ENCODE results near the gene ZNF232. TPM values are rescaled to one million over a fixed set of nuclear protein-coding genes. Genes with fewer than 3 reads are reported as not detected.
A peak's percentile ranks its signal among the peaks of the same experiment; 100 is the strongest.

ZNF232 gene
- total and polyA plus RNA-seq, 2 experiments from 2014 or later: 5.2 TPM

DNA sequence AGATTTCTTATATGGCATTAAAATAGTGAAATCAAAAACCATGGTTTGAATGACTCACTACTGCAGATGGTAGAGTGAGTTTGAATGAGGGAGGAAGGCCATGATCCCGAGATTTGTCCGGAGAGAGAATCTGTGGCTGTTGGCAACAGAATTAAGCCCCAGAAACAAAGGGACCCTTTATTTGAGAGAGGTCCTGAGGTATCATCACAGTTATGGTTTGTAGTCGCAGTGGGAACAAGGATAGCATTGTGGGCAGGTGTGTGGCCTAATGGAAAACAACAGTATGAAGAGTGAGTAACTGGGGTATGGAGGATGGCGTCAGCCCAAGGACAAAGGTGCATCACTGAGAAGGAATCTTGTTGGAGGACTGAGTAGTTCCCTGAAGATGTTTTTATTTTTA lies 42.0 kb downstream of the ZNF232 start:
- WGBS, 2 experiments (ENCODE audit: low coverage in 1 of 2, low lambda C conversion rate in 2 of 2, missing lambda C conversion rate in 2 of 2): 86 to 87% methylated on average over 4 of the region's 4 CpGs
- no peak overlapping the region for H2AFZ ChIP-seq
- in situ Hi-C loops (cut with MboI): no loop called here

DNA sequence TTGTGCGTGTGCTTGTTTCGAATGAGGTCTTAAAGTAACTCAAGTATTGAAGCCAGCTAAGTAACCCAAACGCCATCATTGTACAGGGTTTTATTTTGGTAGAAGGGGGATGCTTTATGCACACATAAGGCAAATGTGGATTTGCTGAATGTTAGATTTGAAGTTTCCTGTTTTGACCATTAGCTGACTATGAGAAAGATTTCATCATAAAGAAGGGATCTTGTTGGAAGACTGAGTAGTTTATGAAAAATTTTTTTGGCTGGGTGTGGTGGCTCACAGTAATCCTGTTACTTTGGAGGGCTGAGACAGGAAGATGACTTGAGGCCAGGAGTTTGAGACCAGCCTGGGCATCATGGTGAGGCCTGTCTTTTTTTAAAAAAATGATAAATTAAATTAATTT lies 43.4 kb downstream of the ZNF232 start:
- Histone ChIP-seq H3K4me1 (ENCODE audit: insufficient read depth) (no peaks in the 10 kb centered on the region), H3K79me2 (ENCODE audit: insufficient read depth) (no peaks in the 10 kb centered on the region), H4K20me1 (ENCODE audit: insufficient read depth) (no peaks in the 10 kb centered on the region), H3K4me2 (ENCODE audit: unreplicated experiment) (no peak overlapping the region), H3K9ac (no peak overlapping the region), H3K27ac (no peak overlapping the region), H2AFZ (no peak overlapping the region), H3K36me3 (ENCODE audit: low read depth) (no peaks in the 10 kb centered on the region), H3K4me3 (no peak overlapping the region), H3F3A (ENCODE audit: insufficient read depth) (no peaks in the 10 kb centered on the region), H3K27me3 (replicated peaks; ENCODE audit: insufficient read depth) (no peaks in the 10 kb centered on the region), H3K9me3 (ENCODE audit: low read depth) (no peaks in the 10 kb centered on the region), H3K9me2 (ENCODE audit: insufficient read depth) (no peaks in the 10 kb centered on the region)
- TF ChIP-seq EZH2 (IDR thresholded peaks at IDR 0.05; ENCODE audit: insufficient read depth, poor library complexity, severe bottlenecking) (no peak), EZH2phosphoT487 (IDR thresholded peaks at IDR 0.05; ENCODE audit: insufficient read depth, low read depth) (no peak)
- peak; percentile 25 for DNase-seq
- in situ Hi-C loops (cut with MboI): no loop called here
- WGBS, 2 experiments (ENCODE audit: low coverage in 1 of 2, low lambda C conversion rate in 2 of 2, missing lambda C conversion rate in 2 of 2): 81 to 85% methylated on average over 3 of the region's 3 CpGs

More for the DNA sequence above, 42.0 kb downstream of the ZNF232 start:
- Histone ChIP-seq H3K9me3 (ENCODE audit: low read depth) (no peaks in the 10 kb centered on the region), H3K27me3 (replicated peaks; ENCODE audit: insufficient read depth) (0 out of 2 replicates have a peak, but pooled peaks cover 9% of the 10 kb centered on the region), H3K4me3 (no peak overlapping the region), H3K36me3 (ENCODE audit: low read depth) (no peaks in the 10 kb centered on the region), H3K4me2 (ENCODE audit: unreplicated experiment) (no peak overlapping the region), H3K9me2 (ENCODE audit: insufficient read depth) (no peaks in the 10 kb centered on the region), H3K9ac (no peak overlapping the region), H3K79me2 (ENCODE audit: insufficient read depth) (no peaks in the 10 kb centered on the region), H3F3A (ENCODE audit: insufficient read depth) (no peaks in the 10 kb centered on the region), H3K4me1 (ENCODE audit: insufficient read depth) (no peaks in the 10 kb centered on the region), H3K27ac (no peak overlapping the region), H4K20me1 (ENCODE audit: insufficient read depth) (no peaks in the 10 kb centered on the region)
- TF ChIP-seq EZH2phosphoT487 (IDR thresholded peaks at IDR 0.05; ENCODE audit: insufficient read depth, low read depth): no peak
- no peak for TF ChIP-seq EZH2 (IDR thresholded peaks at IDR 0.05; ENCODE audit: insufficient read depth, poor library complexity, severe bottlenecking)
- no peak for DNase-seq

DNA sequence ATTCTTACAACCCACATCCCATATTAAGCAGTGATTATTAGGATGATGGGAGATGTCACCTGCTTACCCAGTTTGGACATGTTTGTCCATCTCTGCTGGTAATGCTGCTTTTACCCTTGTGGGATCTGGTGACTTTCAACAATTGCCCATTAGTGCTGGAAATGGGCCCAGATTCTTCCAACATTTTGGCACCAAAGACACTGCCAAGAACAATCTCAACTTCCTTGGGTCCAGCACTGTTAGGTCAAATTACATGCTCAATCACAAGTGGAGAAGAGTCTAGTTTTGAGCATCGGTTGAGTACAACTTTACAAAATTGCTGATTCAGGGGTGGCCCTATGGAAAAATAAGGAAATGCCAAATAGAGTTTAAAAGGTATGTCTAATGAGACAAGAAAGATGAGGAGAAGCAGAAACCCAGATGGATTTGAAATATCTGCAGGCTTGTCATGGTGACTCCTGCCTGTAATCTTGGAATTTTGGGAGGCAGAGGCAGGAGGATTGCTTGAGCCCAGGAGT lies 46.4 kb downstream of the ZNF232 start:
- H3K36me3 ChIP-seq (ENCODE audit: low read depth): no peaks in the 10 kb centered on the region
- 88 to 89% methylated on average over 1 of the region's 1 CpG for WGBS, 2 experiments (ENCODE audit: low coverage in 1 of 2, low lambda C conversion rate in 2 of 2, missing lambda C conversion rate in 2 of 2)
- no peak for DNase-seq
- H3K4me2 ChIP-seq (ENCODE audit: unreplicated experiment): no peak overlapping the region
- H3K9me3 ChIP-seq (ENCODE audit: low read depth): no peaks in the 10 kb centered on the region
- in situ Hi-C loops (cut with MboI): no loop called here
- no peaks in the 10 kb centered on the region for H3K9me2 ChIP-seq (ENCODE audit: insufficient read depth)
- no peaks in the 10 kb centered on the region for H3K27me3 ChIP-seq (replicated peaks; ENCODE audit: insufficient read depth)
- no peaks in the 10 kb centered on the region for H4K20me1 ChIP-seq (ENCODE audit: insufficient read depth)
- no peaks in the 10 kb centered on the region for H3K4me1 ChIP-seq (ENCODE audit: insufficient read depth)
- H2AFZ ChIP-seq: no peak overlapping the region
- no peak overlapping the region for H3K4me3 ChIP-seq
- TF ChIP-seq EZH2 (IDR thresholded peaks at IDR 0.05; ENCODE audit: insufficient read depth, poor library complexity, severe bottlenecking) (no peak), EZH2phosphoT487 (IDR thresholded peaks at IDR 0.05; ENCODE audit: insufficient read depth, low read depth) (no peak)
- peaks cover 4% of the 10 kb centered on the region; the same call in 1 of the 2 replicates for H3F3A ChIP-seq (ENCODE audit: insufficient read depth)
- no peaks in the 10 kb centered on the region for H3K79me2 ChIP-seq (ENCODE audit: insufficient read depth)
- no peak overlapping the region for H3K9ac ChIP-seq
- H3K27ac ChIP-seq: no peak overlapping the region

Small RNAs within 50 kb of the gene (small RNA-seq; reads per million reads assigned to genes)
- gene AC012146.4 (ENCODE audit: low read depth, low replicate concordance): not detected

Other genes starting within 250 kb of the ZNF232 start
- 3.8 and 8.8 TPM in 2 replicates for gene C17orf107, start 212.3 kb downstream of the ZNF232 start, total RNA-seq (2014; rRNA removed; shearing (Covaris generic))
- gene C17orf107, start 212.3 kb downstream of the ZNF232 start, polyA plus RNA-seq (2016; fragmentation: Nextera tagmentation; extraction: Ambion mirVana): 2.7 and 3.9 TPM in 2 replicates
- 0.13 and 0.86 TPM in 2 replicates for gene CHRNE, start 208.8 kb downstream of the ZNF232 start, total RNA-seq (2014; rRNA removed; shearing (Covaris generic))
- 0.63 and 0.84 TPM in 2 replicates for gene CHRNE, start 208.8 kb downstream of the ZNF232 start, polyA plus RNA-seq (2016; fragmentation: Nextera tagmentation; extraction: Ambion mirVana)
- gene GP1BA, start 179.6 kb downstream of the ZNF232 start, total RNA-seq (2014; rRNA removed; shearing (Covaris generic)): not detected in 2 replicates
- gene GP1BA, start 179.6 kb downstream of the ZNF232 start, polyA plus RNA-seq (2016; fragmentation: Nextera tagmentation; extraction: Ambion mirVana): 0.18 TPM in 1 of 2 replicates, not detected in the other
- gene SLC25A11, start 171.8 kb downstream of the ZNF232 start, total RNA-seq (2014; rRNA removed; shearing (Covaris generic)): 68.5 and 131 TPM in 2 replicates
- 71.4 and 73.2 TPM in 2 replicates for gene SLC25A11, start 171.8 kb downstream of the ZNF232 start, polyA plus RNA-seq (2016; fragmentation: Nextera tagmentation; extraction: Ambion mirVana)
- 19.8 and 31.7 TPM in 2 replicates for gene RNF167, start 171.6 kb downstream of the ZNF232 start, total RNA-seq (2014; rRNA removed; shearing (Covaris generic))
- gene RNF167, start 171.6 kb downstream of the ZNF232 start, polyA plus RNA-seq (2016; fragmentation: Nextera tagmentation; extraction: Ambion mirVana): 34.2 and 36.6 TPM in 2 replicates
- gene PFN1, start 163.3 kb downstream of the ZNF232 start, total RNA-seq (2014; rRNA removed; shearing (Covaris generic)): 621 and 886 TPM in 2 replicates
- 2,247 and 2,282 TPM in 2 replicates for gene PFN1, start 163.3 kb downstream of the ZNF232 start, polyA plus RNA-seq (2016; fragmentation: Nextera tagmentation; extraction: Ambion mirVana)
- gene ENO3, start 160.8 kb downstream of the ZNF232 start, total RNA-seq (2014; rRNA removed; shearing (Covaris generic)): 0.38 and 1.2 TPM in 2 replicates
- gene ENO3, start 160.8 kb downstream of the ZNF232 start, polyA plus RNA-seq (2016; fragmentation: Nextera tagmentation; extraction: Ambion mirVana): 3.2 and 4.1 TPM in 2 replicates
- 39.1 and 43.1 TPM in 2 replicates for gene SPAG7, start 144.1 kb downstream of the ZNF232 start, total RNA-seq (2014; rRNA removed; shearing (Covaris generic))
- gene SPAG7, start 144.1 kb downstream of the ZNF232 start, polyA plus RNA-seq (2016; fragmentation: Nextera tagmentation; extraction: Ambion mirVana): 97.7 and 107 TPM in 2 replicates
- gene CAMTA2, start 124.2 kb downstream of the ZNF232 start, total RNA-seq (2014; rRNA removed; shearing (Covaris generic)): 4.8 and 10.1 TPM in 2 replicates
- gene CAMTA2, start 124.2 kb downstream of the ZNF232 start, polyA plus RNA-seq (2016; fragmentation: Nextera tagmentation; extraction: Ambion mirVana): 26.5 and 28.8 TPM in 2 replicates
- 0.32 and 1.0 TPM in 2 replicates for gene INCA1, start 114.4 kb downstream of the ZNF232 start, total RNA-seq (2014; rRNA removed; shearing (Covaris generic))
- 0.51 and 1.2 TPM in 2 replicates for gene INCA1, start 114.4 kb downstream of the ZNF232 start, polyA plus RNA-seq (2016; fragmentation: Nextera tagmentation; extraction: Ambion mirVana)
- gene KIF1C, start 113.9 kb downstream of the ZNF232 start, total RNA-seq (2014; rRNA removed; shearing (Covaris generic)): 72.7 and 85.2 TPM in 2 replicates
- 38.5 and 39.8 TPM in 2 replicates for gene KIF1C, start 113.9 kb downstream of the ZNF232 start, polyA plus RNA-seq (2016; fragmentation: Nextera tagmentation; extraction: Ambion mirVana)
- 0.22 TPM in 1 of 2 replicates, not detected in the other for gene SLC52A1, start 76.5 kb downstream of the ZNF232 start, total RNA-seq (2014; rRNA removed; shearing (Covaris generic))
- not detected in 2 replicates for gene SLC52A1, start 76.5 kb downstream of the ZNF232 start, polyA plus RNA-seq (2016; fragmentation: Nextera tagmentation; extraction: Ambion mirVana)
- 1.5 and 1.9 TPM in 2 replicates for gene ZFP3, start 33.4 kb downstream of the ZNF232 start, total RNA-seq (2014; rRNA removed; shearing (Covaris generic))
- gene ZFP3, start 33.4 kb downstream of the ZNF232 start, polyA plus RNA-seq (2016; fragmentation: Nextera tagmentation; extraction: Ambion mirVana): 1.8 and 2.0 TPM in 2 replicates
- gene USP6, start 4.2 kb upstream of the ZNF232 start, total RNA-seq (2014; rRNA removed; shearing (Covaris generic)): not detected in 2 replicates
- gene USP6, start 4.2 kb upstream of the ZNF232 start, polyA plus RNA-seq (2016; fragmentation: Nextera tagmentation; extraction: Ambion mirVana): 0.25 and 0.30 TPM in 2 replicates
- gene ZNF594, start 80.0 kb upstream of the ZNF232 start, total RNA-seq (2014; rRNA removed; shearing (Covaris generic)): 5.1 and 6.2 TPM in 2 replicates
- gene ZNF594, start 80.0 kb upstream of the ZNF232 start, polyA plus RNA-seq (2016; fragmentation: Nextera tagmentation; extraction: Ambion mirVana): 2.2 and 3.1 TPM in 2 replicates
- gene SCIMP, start 123.0 kb upstream of the ZNF232 start, total RNA-seq (2014; rRNA removed; shearing (Covaris generic)): not detected in 2 replicates
- gene SCIMP, start 123.0 kb upstream of the ZNF232 start, polyA plus RNA-seq (2016; fragmentation: Nextera tagmentation; extraction: Ambion mirVana): 0.11 and 0.30 TPM in 2 replicates
- 26.3 and 51.2 TPM in 2 replicates for gene RABEP1, start 170.4 kb upstream of the ZNF232 start, total RNA-seq (2014; rRNA removed; shearing (Covaris generic))
- gene RABEP1, start 170.4 kb upstream of the ZNF232 start, polyA plus RNA-seq (2016; fragmentation: Nextera tagmentation; extraction: Ambion mirVana): 33.1 and 33.6 TPM in 2 replicates

Data from GM23248 (cell line).